ENCODE data around the gene RBFOX1.

GRCh38 chr16:7680296-7680695, 347.7 kb downstream of the RBFOX1 start:
- TF ChIP-seq CTCF (IDR thresholded peaks at IDR 0.05) (no peak), ZFX (IDR thresholded peaks at IDR 0.05; ENCODE audit: borderline replicate concordance) (no peak)
